Measurements from ENCODE around the gene RNF19B.
A peak's percentile ranks its signal among the peaks of the same experiment; 100 is the strongest.
"Not testable (repeated sequence)": the region's sequence is repeated elsewhere in the genome, so short reads cannot be mapped to it uniquely, and the experiment has no call there.

Gene RNF19B

GRCh38 chr1:32991819-32992488 is 27.3 kb upstream of the RNF19B start:
- no peak for DNase-seq

- DNase-seq = no peak
Observed at GRCh38 chr1:32991386-32991785, 26.8 kb upstream of the RNF19B start.

DNA sequence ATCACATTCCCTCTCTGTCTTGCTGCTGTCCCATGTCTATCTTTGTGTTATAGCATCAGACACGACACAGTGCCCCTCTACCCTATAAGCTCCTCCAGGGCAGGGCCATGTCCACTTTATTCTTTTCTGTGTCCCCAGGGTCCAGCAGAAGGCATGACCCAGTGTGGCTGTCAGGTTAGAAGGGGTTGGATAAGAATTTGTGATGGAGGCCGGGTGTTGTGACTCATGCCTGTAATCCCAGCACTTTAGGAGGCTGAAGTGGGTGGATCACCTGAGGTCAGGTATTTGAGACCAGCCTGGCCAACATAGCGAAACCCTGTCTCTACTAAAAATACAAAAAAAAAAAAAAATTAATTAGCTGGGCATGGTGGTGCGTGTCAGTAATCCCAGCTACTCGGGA is 26.3 kb upstream of the RNF19B start:
- no peak for DNase-seq

DNA sequence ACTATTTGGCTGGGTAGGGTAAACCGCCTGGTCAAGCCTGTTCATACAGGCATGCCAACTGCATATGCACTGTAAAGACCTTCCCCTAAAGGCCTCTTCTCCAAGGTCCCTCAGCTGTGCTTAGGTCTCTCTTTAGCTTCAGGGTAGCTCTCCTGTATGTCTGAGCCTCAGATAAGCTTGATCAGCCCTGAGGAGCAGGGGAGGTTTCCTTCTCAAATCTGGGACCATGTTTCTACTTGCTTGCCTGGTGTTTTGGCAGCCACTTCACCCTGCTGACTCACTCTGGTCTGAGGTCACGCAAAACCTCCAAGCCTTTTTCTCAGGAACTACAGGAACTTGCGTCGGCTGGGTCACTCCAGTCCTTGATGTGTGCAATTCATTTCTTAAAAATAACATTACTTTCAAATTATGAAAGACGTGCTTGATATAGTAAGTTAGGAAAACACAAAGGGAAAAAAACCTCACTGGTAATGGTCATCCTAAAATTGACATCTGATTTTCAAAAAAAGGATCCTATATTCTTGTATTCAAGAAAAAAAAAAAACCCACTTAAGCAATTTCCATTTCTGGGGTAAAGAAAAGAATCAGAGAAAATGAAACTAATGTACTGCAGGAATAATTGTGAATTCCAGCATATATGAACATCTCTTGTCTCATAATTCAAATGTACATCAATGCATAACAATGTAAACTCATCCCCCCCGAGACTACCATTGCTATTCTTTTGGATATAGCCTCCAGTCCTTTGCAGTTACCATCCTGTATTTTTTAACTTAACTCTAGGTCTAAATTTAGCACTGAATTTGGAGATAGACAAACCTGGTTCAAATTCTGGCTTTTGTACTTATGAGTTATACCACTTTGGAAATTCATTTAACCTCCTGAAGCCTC is 24.8 kb upstream of the RNF19B start:
- no peak for DNase-seq

GRCh38 chr1:32988665-32989064 is 24.1 kb upstream of the RNF19B start:
- no peak for DNase-seq

GRCh38 chr1:32985226-32985625 is 20.6 kb upstream of the RNF19B start:
- no peak for DNase-seq

GRCh38 chr1:32984455-32985171 is 20.0 kb upstream of the RNF19B start:
- DNase-seq = no peak

- no peak for DNase-seq
Observed at GRCh38 chr1:32984090-32984454, 19.5 kb upstream of the RNF19B start.

DNA sequence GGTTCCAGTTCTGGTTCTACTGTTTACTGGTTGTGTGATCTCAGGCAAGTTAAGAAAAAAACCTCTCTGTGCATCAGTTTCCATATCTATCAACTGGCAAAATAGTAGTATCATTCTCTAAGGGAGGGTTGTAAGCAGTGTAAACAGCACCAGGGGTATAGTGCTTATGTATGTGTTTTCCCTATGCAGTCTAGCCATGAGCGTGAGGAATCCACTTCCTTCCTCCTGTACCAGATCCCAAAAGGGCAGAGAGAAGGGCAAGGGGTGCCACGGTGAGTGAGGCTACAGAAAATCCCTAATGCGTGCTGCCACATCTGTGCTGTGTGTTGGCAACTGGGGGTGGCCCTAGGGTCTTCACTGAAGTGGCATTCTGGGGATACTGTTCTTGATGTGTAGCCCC is 18.4 kb upstream of the RNF19B start:
- no peak for DNase-seq

- peak; percentile 56 for DNase-seq
Observed at GRCh38 chr1:32981003-32981901, 16.6 kb upstream of the RNF19B start.

- DNase-seq = no peak
Observed at GRCh38 chr1:32980080-32980479, 15.5 kb upstream of the RNF19B start.

- no peak for DNase-seq
Observed at GRCh38 chr1:32978854-32979253, 14.2 kb upstream of the RNF19B start.

DNA sequence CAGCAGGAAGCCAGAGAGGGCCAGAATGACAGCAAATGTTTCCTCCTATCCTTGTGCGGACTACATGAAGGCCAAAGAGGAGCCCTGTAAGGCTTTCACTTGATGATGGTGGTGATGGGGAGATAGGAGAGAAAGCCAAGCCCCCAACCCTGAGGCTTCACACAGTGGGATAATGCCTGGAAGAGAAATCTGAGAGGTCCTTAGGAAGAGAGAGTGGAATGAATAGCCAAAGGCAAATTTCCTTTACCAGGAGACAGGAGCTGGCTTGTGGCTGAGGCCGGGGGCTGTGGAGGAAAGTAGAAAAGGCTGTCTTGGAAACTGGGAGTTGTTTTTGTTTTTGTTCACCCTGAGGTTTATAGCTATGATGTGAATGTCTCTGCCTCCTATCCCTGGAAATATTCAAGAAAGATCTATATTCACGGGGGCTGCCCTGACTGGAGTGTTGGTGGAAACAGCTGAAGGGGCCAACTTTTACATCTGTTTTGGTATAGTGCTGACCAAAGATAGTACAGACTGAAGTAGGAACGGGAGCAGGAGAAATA is 13.0 kb upstream of the RNF19B start:
- no peak for DNase-seq

GRCh38 chr1:32975055-32975454 is 10.4 kb upstream of the RNF19B start:
- DNase-seq = not testable (repeated sequence)

DNA sequence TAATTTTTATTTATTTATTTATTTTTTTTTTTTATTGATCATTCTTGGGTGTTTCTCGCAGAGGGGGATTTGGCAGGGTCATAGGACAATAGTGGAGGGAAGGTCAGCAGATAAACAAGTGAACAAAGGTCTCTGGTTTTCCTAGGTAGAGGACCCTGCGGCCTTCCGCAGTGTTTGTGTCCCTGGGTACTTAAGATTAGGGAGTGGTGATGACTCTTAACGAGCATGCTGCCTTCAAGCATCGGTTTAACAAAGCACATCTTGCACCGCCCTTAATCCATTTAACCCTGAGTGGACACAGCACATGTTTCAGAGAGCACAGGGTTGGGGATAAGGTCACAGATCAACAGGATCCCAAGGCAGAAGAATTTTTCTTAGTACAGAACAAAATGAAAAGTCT is 8.8 kb upstream of the RNF19B start:
- not testable (repeated sequence) for DNase-seq

GRCh38 chr1:32972814-32973428 is 8.3 kb upstream of the RNF19B start:
- no peak for DNase-seq

DNA sequence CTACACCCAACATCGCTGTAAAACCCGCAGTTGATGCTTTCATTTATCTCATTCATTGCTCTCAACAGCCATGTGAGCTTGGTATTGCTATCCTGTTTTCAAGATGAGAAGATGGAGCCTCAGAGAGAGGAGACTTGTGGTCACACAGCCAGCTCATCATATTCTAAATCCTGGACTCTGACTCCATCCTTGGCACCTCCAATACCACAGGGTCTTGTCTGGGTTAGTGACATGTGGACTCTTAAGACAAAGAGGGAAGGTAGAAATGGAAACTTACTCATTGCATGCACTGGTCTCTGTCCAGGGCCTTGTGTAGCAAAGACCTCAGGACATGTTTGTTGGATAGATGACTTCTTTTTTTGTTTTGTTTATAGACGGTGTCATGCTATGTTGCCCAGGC is 7.0 kb upstream of the RNF19B start:
- DNase-seq = no peak

DNA sequence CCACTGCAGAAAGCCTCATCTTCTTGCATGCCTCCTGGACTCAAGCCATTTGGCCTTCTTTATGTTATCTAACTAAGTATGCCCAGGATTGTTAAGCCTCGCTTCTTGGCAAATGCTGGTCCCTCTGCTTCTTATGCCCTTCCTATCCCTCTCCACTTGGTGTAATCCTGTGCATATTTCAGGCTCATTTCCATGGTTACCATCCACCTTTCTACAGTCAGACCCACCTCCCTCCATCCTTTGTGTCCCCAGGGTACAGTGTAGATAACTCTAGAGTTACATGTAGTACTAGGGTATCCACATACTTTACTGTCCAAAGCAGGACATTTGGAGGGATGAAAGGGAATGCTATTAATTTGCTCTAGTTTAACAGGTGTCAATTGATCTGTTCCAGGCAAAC is 6.5 kb upstream of the RNF19B start:
- no peak for DNase-seq

DNA sequence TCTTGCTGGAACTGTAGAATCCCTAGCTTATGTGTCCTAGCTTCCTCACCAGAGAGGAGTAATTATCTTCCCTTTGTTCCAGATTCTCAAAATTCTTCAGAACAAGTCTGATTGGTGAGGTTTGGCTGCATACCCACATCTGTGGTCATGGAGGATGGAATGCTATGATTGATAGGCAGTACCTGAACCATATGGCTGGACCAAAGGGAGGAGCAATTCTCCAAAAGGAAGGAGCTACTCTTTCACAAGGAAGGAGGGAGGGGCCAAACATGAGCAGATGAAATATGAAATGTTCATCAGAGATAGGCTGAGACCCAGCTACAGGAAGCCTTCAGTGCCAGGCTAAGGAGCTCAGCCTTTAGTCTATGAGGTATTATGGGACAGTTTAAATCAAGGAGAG is 5.0 kb upstream of the RNF19B start:
- DNase-seq = no peak

- DNase-seq = no peak
Observed at GRCh38 chr1:32967888-32968568, 3.4 kb upstream of the RNF19B start.

GRCh38 chr1:32966900-32967299 is 2.3 kb upstream of the RNF19B start:
- DNase-seq = no peak

Data from activated naive CD4-positive, alpha-beta T cell treated with anti-CD3 and anti-CD28 coated beads, Interleukin-2, amount 50 U/mL, for 16 hours (primary cell).